MM.1S (cell line): ENCODE measurements around the gene GPR176.
A peak's percentile ranks its signal among the peaks of the same experiment; 100 is the strongest.

Experiments used
- DNase-seq: peaks from one replicate; pipeline ENCODE4 v3.0.0-alpha.2; 2015
- H2AFZ ChIP-seq: fragments of 300-600 bp; sonication (generic); 2 replicates; pipeline ENCODE4 v1.6.0; 2016; ENCODE audit warnings: antibody characterized with exemption, low read length
- H3F3A ChIP-seq: fragments of 300-600 bp; sonication (generic); 2 replicates; pipeline ENCODE4 v1.6.1; 2016; ENCODE audit warnings: mild to moderate bottlenecking, antibody characterized with exemption, low read length, moderate library complexity, mixed read lengths; ENCODE audit not compliant: insufficient read depth
- H3K27ac ChIP-seq: fragments of 300-600 bp; sonication (generic); 2 replicates; pipeline ENCODE4 v1.5.1; 2016; ENCODE audit warnings: mild to moderate bottlenecking, low read length
- H3K27me3 ChIP-seq: fragments of 300-600 bp; sonication (generic); replicated peaks from 2 replicates; pipeline ENCODE4 v1.6.0; 2016; ENCODE audit warnings: low read length; ENCODE audit not compliant: insufficient read depth
- H3K36me3 ChIP-seq: fragments of 300-600 bp; sonication (generic); replicated peaks from 2 replicates; pipeline ENCODE4 v1.6.1; 2016; ENCODE audit warnings: mild to moderate bottlenecking, low read length, mixed read lengths; ENCODE audit not compliant: insufficient read depth
- H3K4me1 ChIP-seq: fragments of 300-600 bp; sonication (generic); 2 replicates; pipeline ENCODE4 v1.6.1; 2016; ENCODE audit warnings: low read length, mixed read lengths
- H3K4me2 ChIP-seq: fragments of 300-600 bp; sonication (generic); 2 replicates; pipeline ENCODE4 v1.6.0; 2016; ENCODE audit warnings: low read depth, low read length
- H3K4me3 ChIP-seq: fragments of 300-600 bp; sonication (generic); 2 replicates; pipeline ENCODE4 v1.5.1; 2016; ENCODE audit warnings: low read length, mixed read lengths
- H3K79me2 ChIP-seq: fragments of 300-600 bp; sonication (generic); 2 replicates; pipeline ENCODE4 v1.6.1; 2016; ENCODE audit warnings: mixed run types, low read length, mixed read lengths
- H3K9ac ChIP-seq: fragments of 300-600 bp; sonication (generic); 2 replicates; pipeline ENCODE4 v1.6.1; 2016; ENCODE audit warnings: low read length, mixed read lengths
- H3K9me2 ChIP-seq: fragments of 300-600 bp; sonication (generic); replicated peaks from 2 replicates; pipeline ENCODE4 v1.6.1; 2016; ENCODE audit warnings: mild to moderate bottlenecking, low read length, mixed read lengths; ENCODE audit not compliant: insufficient read depth
- H3K9me3 ChIP-seq: fragments of 300-600 bp; sonication (generic); replicated peaks from 2 replicates; pipeline ENCODE4 v1.6.1; 2016; ENCODE audit warnings: mild to moderate bottlenecking, low read length, mixed read lengths; ENCODE audit not compliant: insufficient read depth
- H4K20me1 ChIP-seq: fragments of 300-600 bp; sonication (generic); 2 replicates; pipeline ENCODE4 v1.6.1; 2016; ENCODE audit warnings: mild to moderate bottlenecking, low read length, moderate library complexity, mixed read lengths; ENCODE audit not compliant: insufficient read depth
- CTCF ChIP-seq: fragments of 300-600 bp; sonication (generic); IDR thresholded peaks from 2 replicates; pipeline ENCODE4 v1.5.1; 2016; ENCODE audit warnings: antibody characterized with exemption, low read length, mixed read lengths
- EZH2 ChIP-seq: fragments of 300-600 bp; sonication (generic); optimal IDR thresholded peaks from 2 replicates; pipeline ENCODE3; 2017; ENCODE audit warnings: low read depth, mild to moderate bottlenecking, antibody characterized with exemption, low read length, mixed read lengths
- EZH2phosphoT487 ChIP-seq: fragments of 300-600 bp; sonication (generic); IDR thresholded peaks from 2 replicates; pipeline ENCODE4 v1.6.1; 2018; ENCODE audit warnings: antibody characterized with exemption, low read length

The GPR176 gene

GRCh38 chr15:39756806-39757522, 163.1 kb downstream of the GPR176 start:
- Histone ChIP-seq H4K20me1 (no peaks in the 10 kb centered on the region), H3K4me3 (no peak overlapping the region), H3K27me3 (no peaks in the 10 kb centered on the region), H3F3A (no peaks in the 10 kb centered on the region), H3K36me3 (no peaks in the 10 kb centered on the region), H3K79me2 (no peaks in the 10 kb centered on the region), H3K4me1 (no peaks in the 10 kb centered on the region), H3K4me2 (no peak overlapping the region), H3K27ac (no peak overlapping the region), H3K9me2 (no peaks in the 10 kb centered on the region), H2AFZ (no peak overlapping the region), H3K9ac (no peak overlapping the region), H3K9me3 (no peaks in the 10 kb centered on the region)
- no peak for TF ChIP-seq EZH2
- peak; percentile 61 for TF ChIP-seq CTCF
- DNase-seq = peak; percentile 66

GRCh38 chr15:39752991-39753390, 167.1 kb downstream of the GPR176 start:
- Histone ChIP-seq H3K4me2 (no peak overlapping the region), H3K9me2 (no peaks in the 10 kb centered on the region), H3K9ac (no peak overlapping the region), H3K27ac (no peak overlapping the region), H3K79me2 (no peaks in the 10 kb centered on the region), H3K4me1 (no peaks in the 10 kb centered on the region), H3K36me3 (no peaks in the 10 kb centered on the region), H3K27me3 (no peaks in the 10 kb centered on the region), H4K20me1 (no peaks in the 10 kb centered on the region), H3K4me3 (no peak overlapping the region), H3F3A (no peaks in the 10 kb centered on the region), H3K9me3 (no peaks in the 10 kb centered on the region), H2AFZ (no peak overlapping the region)
- TF ChIP-seq CTCF (no peak), EZH2phosphoT487 (no peak), EZH2 (no peak)
- DNase-seq = no peak

GRCh38 chr15:39752246-39752645, 167.8 kb downstream of the GPR176 start:
- Histone ChIP-seq H3K4me1 (no peaks in the 10 kb centered on the region), H3F3A (no peaks in the 10 kb centered on the region), H3K9me2 (no peaks in the 10 kb centered on the region), H3K4me2 (no peak overlapping the region), H2AFZ (no peak overlapping the region), H4K20me1 (no peaks in the 10 kb centered on the region), H3K27me3 (no peaks in the 10 kb centered on the region), H3K4me3 (no peak overlapping the region), H3K27ac (no peak overlapping the region), H3K36me3 (no peaks in the 10 kb centered on the region), H3K79me2 (no peaks in the 10 kb centered on the region), H3K9ac (no peak overlapping the region), H3K9me3 (no peaks in the 10 kb centered on the region)
- DNase-seq = no peak
- no peak for TF ChIP-seq CTCF
- no peak for TF ChIP-seq EZH2
- no peak for TF ChIP-seq EZH2phosphoT487
